KMS-11 (cell line): ENCODE data around the gene APOC1.

ENCODE experiments used
- H2AFZ ChIP-seq: fragments of 200-600 bp; sonication (generic); 2 replicates; pipeline ENCODE4 v1.6.1; 2016; ENCODE audit warnings: antibody characterized with exemption, mixed run types, low read depth
- H3K27ac ChIP-seq: fragments of 200-600 bp; sonication (generic); 2 replicates; pipeline ENCODE4 v1.6.1; 2016; ENCODE audit warnings: mild to moderate bottlenecking, mixed run types
- H3K27me3 ChIP-seq: fragments of 200-600 bp; sonication (generic); 2 replicates; pipeline ENCODE4 v1.6.1; 2017; ENCODE audit warnings: mild to moderate bottlenecking, low read depth, mixed run types, moderate library complexity; ENCODE audit not compliant: insufficient read depth
- H3K36me3 ChIP-seq: fragments of 200-600 bp; sonication (generic); 2 replicates; pipeline ENCODE4 v1.6.1; 2017; ENCODE audit warnings: mild to moderate bottlenecking, mixed run types; ENCODE audit not compliant: insufficient read depth
- H3K4me1 ChIP-seq: fragments of 200-600 bp; sonication (generic); 2 replicates; pipeline ENCODE4 v1.6.1; 2016; ENCODE audit warnings: mild to moderate bottlenecking, low read depth, mixed run types; ENCODE audit not compliant: poor library complexity, severe bottlenecking
- H3K4me2 ChIP-seq: fragments of 200-600 bp; sonication (generic); 2 replicates; pipeline ENCODE4 v1.7.0; 2016; ENCODE audit warnings: mild to moderate bottlenecking, mixed run types
- H3K4me3 ChIP-seq: fragments of 200-600 bp; sonication (generic); IDR thresholded peaks from 2 replicates; pipeline ENCODE4 v1.6.1; 2017; ENCODE audit warnings: low read depth, low read length, mixed read lengths; ENCODE audit not compliant: insufficient read depth
- H3K79me2 ChIP-seq: fragments of 200-600 bp; sonication (generic); 2 replicates; pipeline ENCODE4 v1.6.1; 2016; ENCODE audit warnings: low read depth, mixed run types; ENCODE audit not compliant: insufficient read depth
- H3K9ac ChIP-seq: fragments of 200-600 bp; sonication (generic); 2 replicates; pipeline ENCODE4 v1.6.1; 2016; ENCODE audit warnings: mild to moderate bottlenecking, mixed run types
- H4K20me1 ChIP-seq: fragments of 200-600 bp; sonication (generic); 2 replicates; pipeline ENCODE4 v1.6.1; 2016; ENCODE audit warnings: mild to moderate bottlenecking, mixed run types; ENCODE audit not compliant: insufficient read depth
- CTCF ChIP-seq: fragments of 200-600 bp; sonication (generic); conservative IDR thresholded peaks from 2 replicates; pipeline ENCODE4 v1.6.1; 2017; ENCODE audit warnings: low read depth, mild to moderate bottlenecking, antibody characterized with exemption, low read length, moderate library complexity, mixed read lengths

Gene APOC1

DNA sequence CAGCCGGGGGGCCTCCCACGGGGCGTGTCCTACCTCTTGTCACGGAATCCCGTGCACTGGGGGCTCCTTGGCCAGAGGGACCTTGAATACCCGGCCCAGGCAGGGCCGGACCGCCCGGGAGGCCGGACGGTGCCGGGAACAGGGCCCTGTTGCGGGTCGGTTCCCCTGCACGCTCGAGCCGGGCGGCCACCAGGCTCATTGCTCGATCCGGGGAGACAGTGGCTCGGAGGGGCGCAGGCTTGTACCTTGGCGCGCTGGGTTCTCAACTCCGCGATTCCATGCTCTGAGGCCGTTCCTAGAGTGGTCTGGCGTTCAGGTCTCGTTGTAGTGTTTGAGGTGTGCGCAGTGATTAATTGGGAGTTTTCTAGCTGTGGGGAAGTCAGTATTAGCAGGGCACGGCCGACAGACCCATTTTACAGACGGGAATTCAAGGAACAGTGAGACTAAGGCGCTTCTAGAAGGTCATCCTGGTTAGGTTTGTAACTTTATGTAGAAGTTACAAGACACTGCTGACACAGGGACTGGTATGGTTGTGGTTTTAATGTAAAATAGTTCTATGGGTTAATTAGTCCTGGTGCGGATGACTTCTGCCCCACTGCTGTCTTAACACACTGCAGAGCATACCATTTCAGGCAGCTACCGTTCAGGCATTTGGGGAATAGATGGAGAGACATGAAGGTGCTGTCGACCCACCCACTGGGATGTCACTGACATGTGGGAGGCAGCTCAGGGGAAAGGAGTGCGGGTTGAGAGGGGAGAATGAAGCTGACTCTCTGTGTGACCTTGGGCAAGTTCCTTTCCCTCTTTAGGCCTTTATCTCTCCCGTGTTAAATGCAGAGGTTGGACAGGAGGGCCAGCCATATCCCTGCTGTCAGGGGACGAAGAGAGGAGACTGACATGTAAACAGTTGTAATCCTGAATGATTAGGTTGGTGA lies 41.4 kb downstream of the APOC1 start:
- peak overlapping the region; percentile 94 for H3K4me2 ChIP-seq
- H2AFZ ChIP-seq, result peak overlapping the region; percentile 51; the same call in 1 of the 2 replicates
- no peaks in the 10 kb centered on the region for H3K27me3 ChIP-seq
- H3K4me3 ChIP-seq, result no peak overlapping the region
- no peaks in the 10 kb centered on the region for H3K36me3 ChIP-seq
- peaks cover 36% of the 10 kb centered on the region for H3K4me1 ChIP-seq
- no peak for TF ChIP-seq CTCF
- no peaks in the 10 kb centered on the region; the same call in 1 of the 2 replicates for H4K20me1 ChIP-seq
- H3K79me2 ChIP-seq, result peaks cover 55% of the 10 kb centered on the region
- H3K9ac ChIP-seq, result peak overlapping the region; percentile 76
- H3K27ac ChIP-seq, result peak overlapping the region; percentile 39; the same call in 1 of the 2 replicates

DNA sequence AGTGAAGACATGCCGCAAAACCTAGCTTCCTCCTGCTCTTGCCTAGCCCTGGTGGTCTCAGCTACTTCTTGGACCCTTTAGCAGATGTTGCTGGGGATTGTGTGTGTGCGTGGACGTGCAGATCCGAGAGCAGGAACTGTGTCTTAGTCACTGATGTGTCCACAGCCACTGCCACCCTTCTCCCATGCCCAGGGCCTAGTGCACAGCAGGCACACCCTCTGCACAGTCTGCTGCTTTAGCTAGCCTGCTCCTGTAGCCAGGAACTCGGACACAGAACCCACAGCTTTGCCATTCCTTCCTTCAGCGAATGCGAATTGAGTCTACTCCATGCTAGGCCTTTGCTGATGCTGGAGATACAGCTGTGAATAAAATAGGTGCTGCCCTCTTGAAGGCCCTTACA lies 43.1 kb downstream of the APOC1 start:
- no peaks in the 10 kb centered on the region; the same call in 1 of the 2 replicates for H4K20me1 ChIP-seq
- no peaks in the 10 kb centered on the region for H3K27me3 ChIP-seq
- H2AFZ ChIP-seq, result no peak overlapping the region
- no peaks in the 10 kb centered on the region for H3K36me3 ChIP-seq
- no peak overlapping the region for H3K4me3 ChIP-seq
- no peak overlapping the region for H3K9ac ChIP-seq
- H3K4me1 ChIP-seq, result peaks cover 41% of the 10 kb centered on the region
- TF ChIP-seq CTCF, result no peak
- H3K27ac ChIP-seq, result no peak overlapping the region
- H3K79me2 ChIP-seq, result peaks cover 73% of the 10 kb centered on the region
- no peak overlapping the region; the same call in 1 of the 2 replicates for H3K4me2 ChIP-seq

- no peak overlapping the region for H3K4me3 ChIP-seq
- TF ChIP-seq CTCF, result no peak
- no peaks in the 10 kb centered on the region for H3K36me3 ChIP-seq
- peaks cover 77% of the 10 kb centered on the region for H3K79me2 ChIP-seq
- H3K9ac ChIP-seq, result no peak overlapping the region
- H3K4me1 ChIP-seq, result peaks cover 41% of the 10 kb centered on the region
- H3K27ac ChIP-seq, result no peak overlapping the region
- H3K4me2 ChIP-seq, result no peak overlapping the region
- no peak overlapping the region for H2AFZ ChIP-seq
- H4K20me1 ChIP-seq, result no peaks in the 10 kb centered on the region; the same call in 1 of the 2 replicates
- no peaks in the 10 kb centered on the region for H3K27me3 ChIP-seq
Measured at GRCh38 chr19:44958090-44958489, 43.7 kb downstream of the APOC1 start.

GRCh38 chr19:44959691-44960090 lies 45.3 kb downstream of the APOC1 start:
- Histone ChIP-seq H3K4me3 (no peak overlapping the region), H3K4me1 (peaks cover 36% of the 10 kb centered on the region), H3K36me3 (0 out of 2 replicates have a peak, but pooled peaks cover under 1% of the 10 kb centered on the region), H3K79me2 (peaks cover 77% of the 10 kb centered on the region), H3K27me3 (no peaks in the 10 kb centered on the region), H3K9ac (no peak overlapping the region), H3K4me2 (no peak overlapping the region), H2AFZ (no peak overlapping the region), H4K20me1 (no peaks in the 10 kb centered on the region; the same call in 1 of the 2 replicates), H3K27ac (no peak overlapping the region)
- no peak for TF ChIP-seq CTCF
